ENCODE measurements around the gene JAG1. TPM values are rescaled to one million over a fixed set of nuclear protein-coding genes. Genes with fewer than 3 reads are reported as not detected.

The JAG1 gene
- total and polyA plus RNA-seq, 4 donors, result 11.9 to 70.3 (median 46.8) TPM

- DNase-seq, result no peak
- 91 to 95% methylated on average over 12 of the region's 12 CpGs for WGBS, 2 donors
Observed at GRCh38 chr20:10640897-10641296, 32.9 kb downstream of the JAG1 start.

GRCh38 chr20:10639737-10640556, 33.9 kb downstream of the JAG1 start:
- peak overlapping the region in 1 of 2 donors; percentile 2 for H3K27ac ChIP-seq (ENCODE audit: low read depth in 1 of 2, low read length in 1 of 2)
- 84 to 85% methylated on average over 18 of the region's 18 CpGs for WGBS, 2 donors
- no peaks in the 10 kb centered on the region for H3K9me3 ChIP-seq (ENCODE audit: control insufficient read depth in 4 of 4, insufficient read depth in 3 of 4, low read length in 3 of 4)
- H3K9ac ChIP-seq (ENCODE audit: insufficient read depth in 1 of 2, low read length in 2 of 2), result no peak overlapping the region
- no peak overlapping the region for H3K4me3 ChIP-seq
- no peaks in the 10 kb centered on the region for H3K27me3 ChIP-seq (ENCODE audit: control insufficient read depth in 3 of 3, insufficient read depth in 3 of 3, low read length in 2 of 3)
- TF ChIP-seq CTCF (IDR thresholded peaks at IDR 0.05; ENCODE audit: control extremely low read depth, extremely low read depth), result no peak
- ATAC-seq (ENCODE audit: insufficient read depth, low FRiP score), result no peak
- no peak for DNase-seq
- H3K36me3 ChIP-seq (ENCODE audit: control insufficient read depth in 4 of 4, insufficient read depth in 4 of 4, low read length in 4 of 4), result peaks cover 17 to 55% (median 51%) of the 10 kb centered on the region in 4 donors
- H3K4me1 ChIP-seq (ENCODE audit: control insufficient read depth in 5 of 5, insufficient read depth in 5 of 5, low read length in 5 of 5), result peaks cover 5 to 43% (median 14%) of the 10 kb centered on the region in 5 donors

More at GRCh38 chr20:10640897-10641296, 32.9 kb downstream of the JAG1 start:
- Histone ChIP-seq H3K36me3 (ENCODE audit: control insufficient read depth in 4 of 4, insufficient read depth in 4 of 4, low read length in 4 of 4) (peaks cover 17 to 64% (median 57%) of the 10 kb centered on the region in 4 donors), H3K9me3 (ENCODE audit: control insufficient read depth in 4 of 4, insufficient read depth in 3 of 4, low read length in 3 of 4) (no peaks in the 10 kb centered on the region), H3K4me3 (no peak overlapping the region), H3K9ac (ENCODE audit: insufficient read depth in 1 of 2, low read length in 2 of 2) (no peak overlapping the region), H3K27ac (ENCODE audit: low read depth in 1 of 2, low read length in 1 of 2) (no peak overlapping the region), H3K4me1 (ENCODE audit: control insufficient read depth in 5 of 5, insufficient read depth in 5 of 5, low read length in 5 of 5) (peaks cover 5 to 42% (median 15%) of the 10 kb centered on the region in 5 donors), H3K27me3 (ENCODE audit: control insufficient read depth in 3 of 3, insufficient read depth in 3 of 3, low read length in 2 of 3) (no peaks in the 10 kb centered on the region)
- no peak for ATAC-seq (ENCODE audit: insufficient read depth, low FRiP score)
- no peak for TF ChIP-seq CTCF (IDR thresholded peaks at IDR 0.05; ENCODE audit: control extremely low read depth, extremely low read depth)

- peaks cover 5 to 36% (median 8%) of the 10 kb centered on the region in 5 donors for H3K4me1 ChIP-seq (ENCODE audit: control insufficient read depth in 5 of 5, insufficient read depth in 5 of 5, low read length in 5 of 5)
- peaks cover 16 to 51% (median 45%) of the 10 kb centered on the region in 4 donors for H3K36me3 ChIP-seq (ENCODE audit: control insufficient read depth in 4 of 4, insufficient read depth in 4 of 4, low read length in 4 of 4)
- no peak overlapping the region for H3K9ac ChIP-seq (ENCODE audit: insufficient read depth in 1 of 2, low read length in 2 of 2)
- H3K4me3 ChIP-seq, result no peak overlapping the region
- ATAC-seq (ENCODE audit: insufficient read depth, low FRiP score) (no peak), DNase-seq (no peak)
- H3K27ac ChIP-seq (ENCODE audit: low read depth in 1 of 2, low read length in 1 of 2), result peak overlapping the region in 1 of 2 donors; percentile 3
- H3K9me3 ChIP-seq (ENCODE audit: control insufficient read depth in 4 of 4, insufficient read depth in 3 of 4, low read length in 3 of 4), result no peaks in the 10 kb centered on the region
- WGBS, 2 donors, result 91 to 94% methylated on average over 23 of the region's 23 CpGs
- H3K27me3 ChIP-seq (ENCODE audit: control insufficient read depth in 3 of 3, insufficient read depth in 3 of 3, low read length in 2 of 3), result no peaks in the 10 kb centered on the region
- TF ChIP-seq CTCF (IDR thresholded peaks at IDR 0.05; ENCODE audit: control extremely low read depth, extremely low read depth), result no peak
Observed at GRCh38 chr20:10639077-10639736, 34.6 kb downstream of the JAG1 start.
